K562 (cell line): ENCODE results near the gene CDPF1. TPM values are rescaled to one million over a fixed set of nuclear protein-coding genes. Genes with fewer than 3 reads are reported as not detected.

Source experiments
- ATAC-seq: fragments of 200-7000 bp; cut with Tn5 transposase; 3 replicates; pipeline ENCODE4 v1.9.1; 2020; ENCODE audit warnings: moderate library complexity
- BruUV-seq: library from RNA; stranded (reverse); fragments of 400-500 nt; replicated peaks from 2 replicates; lab custom pipeline; 2021; lab: Mats Ljungman, UMichigan
- CTCF ChIA-PET: fragments of 300-600 bp; formaldehyde crosslinking; extraction: SDS; loops from one replicate; lab custom pipeline; 2021; ENCODE audit warnings: low intra/inter-chr PET ratio; lab: Yijun Ruan, JAX
- POLR2A ChIA-PET: fragments of 300-600, 350-650 bp; sonication (Branson Sonifier 250); formaldehyde crosslinking; extraction: SDS; loops from one replicate; lab custom pipeline; 2021; ENCODE audit warnings: antibody characterized with exemption, inconsistent platforms; lab: Yijun Ruan, JAX
- DNase-seq, 4 experiments: peaks; one replicate each; pipeline versions ENCODE4 v3.0.0 to v3.0.0-alpha.2; 2011 to 2018; ENCODE audit warnings: low spot score in 3 of 4, mixed read lengths in 3 of 4; ENCODE audit errors: extremely low read depth in 1 of 4
- FAIRE-seq: peaks from 2 replicates; lab custom pipeline; 2011; peaks lifted over from hg19 to GRCh38; lab: Jason Lieb, UNC
- H2AFZ ChIP-seq: 2 replicates; pipeline ENCODE4 v1.6.0; 2011; ENCODE audit warnings: low read depth, low read length, control low read depth, inconsistent platforms
- H3K27ac ChIP-seq: fragments of 200-600 bp; 3 replicates; pipeline ENCODE4 v1.8.0; 2011; ENCODE audit warnings: low read depth, mild to moderate bottlenecking, control low read depth, inconsistent platforms, low read length, moderate library complexity, mixed read lengths; ENCODE audit errors: extremely low read depth
- H3K27me3 ChIP-seq, 2 experiments: fragments of 300-600 bp in 1 of 2; 2 replicates in 1 of 2; 3 replicates in 1 of 2; pipeline versions ENCODE4 v1.6.0 to v1.8.0; 2011; ENCODE audit warnings: inconsistent platforms in 2 of 2, low read length in 2 of 2, mild to moderate bottlenecking in 1 of 2, mixed read lengths in 1 of 2, moderate library complexity in 1 of 2; ENCODE audit not compliant: control insufficient read depth in 2 of 2, insufficient read depth in 2 of 2
- H3K36me3 ChIP-seq: fragments of 300-600 bp; 3 replicates; pipeline ENCODE4 v1.8.0; 2011; ENCODE audit warnings: mild to moderate bottlenecking, low read length, inconsistent platforms; ENCODE audit not compliant: control insufficient read depth, insufficient read depth
- H3K4me1 ChIP-seq, 2 experiments: fragments of 200-600 bp in 1 of 2; replicated peaks in 1 of 2; 2 replicates in 1 of 2; 3 replicates in 1 of 2; pipeline versions ENCODE4 v1.5.1 to v1.8.0; 2011; ENCODE audit warnings: inconsistent platforms in 2 of 2, low read length in 2 of 2, mild to moderate bottlenecking in 1 of 2, mixed read lengths in 1 of 2, moderate library complexity in 1 of 2; ENCODE audit not compliant: control insufficient read depth in 2 of 2, insufficient read depth in 2 of 2
- H3K4me2 ChIP-seq: 2 replicates; pipeline ENCODE4 v1.6.1; 2011; ENCODE audit warnings: low read length, control low read depth, inconsistent platforms, mixed read lengths; ENCODE audit not compliant: insufficient read depth
- H3K4me3 ChIP-seq: fragments of 200-600 bp; sonication (generic), shearing (Covaris generic); 2 replicates; pipeline ENCODE4 v1.5.1; 2016; ENCODE audit warnings: control low read depth, inconsistent platforms
- H3K79me2 ChIP-seq: fragments of 200-600 bp; 3 replicates; pipeline ENCODE4 v1.8.0; 2011; ENCODE audit warnings: low read length, inconsistent platforms; ENCODE audit not compliant: control insufficient read depth, insufficient read depth
- H3K9ac ChIP-seq, 2 experiments: 2 replicates each; pipeline versions ENCODE4 v1.6.0 to v1.6.1; 2011; ENCODE audit warnings: low read depth in 2 of 2, low read length in 2 of 2, control low read depth in 1 of 2, inconsistent platforms in 1 of 2, mild to moderate bottlenecking in 1 of 2, mixed read lengths in 1 of 2; ENCODE audit not compliant: insufficient read depth in 1 of 2
- H3K9me1 ChIP-seq: one replicate; pipeline ENCODE4 v1.6.0; 2011; ENCODE audit warnings: inconsistent platforms, mild to moderate bottlenecking, low read length, moderate library complexity; ENCODE audit not compliant: control insufficient read depth, insufficient read depth
- H3K9me3 ChIP-seq: replicated peaks from 2 replicates; pipeline ENCODE4 v1.5.1; 2011; ENCODE audit warnings: low read depth, low read length, inconsistent platforms; ENCODE audit not compliant: control insufficient read depth, insufficient read depth
- H4K20me1 ChIP-seq: replicated peaks from 2 replicates; pipeline ENCODE4 v1.6.1; 2011; ENCODE audit warnings: low read length, inconsistent platforms, mixed read lengths; ENCODE audit not compliant: control insufficient read depth, insufficient read depth
- RBFOX2 ChIP-seq: fragments of 200-400 bp; formaldehyde crosslinking; IDR thresholded peaks from 2 replicates; pipeline ENCODE4 v1.6.1; 2017; ENCODE audit warnings: low read depth, mild to moderate bottlenecking, low read length, moderate library complexity
- ZNF445 ChIP-seq: fragments of 250-450 bp; sonication (Bioruptor Pico); IDR thresholded peaks from 2 replicates; pipeline ENCODE4 v1.4.0; 2020; ENCODE audit warnings: low read depth, mild to moderate bottlenecking, moderate library complexity
- WGBS: fragments of 100-300 bp; shearing (Covaris generic); methylation state at CpG from one replicate; pipeline ENCODE4 v1.1.6; 2016; ENCODE audit warnings: low coverage, mixed read lengths; ENCODE audit not compliant: insufficient coverage; ENCODE audit errors: missing lambda C conversion rate; 5-methylcytosine and 5-hydroxymethylcytosine counted together
- in situ Hi-C: fragments of 300-500 bp; cut with MboI; formaldehyde crosslinking; loops from 4 replicates; pipeline ENCODE4 v1.15.0; 2018; ENCODE audit warnings: inconsistent platforms, mixed read lengths
- intact Hi-C: fragments of 100-400 bp; cut with micrococcal nuclease; formaldehyde crosslinking; loops from 2 replicates; pipeline ENCODE4 v1.14.2; 2022
- polyA plus RNA-seq, 8 experiments: library from polyadenylated mRNA; depleted of rRNA in 4 of 8; stranded (reverse) in 5 of 8; unstranded in 3 of 8; fragments of >200 nt; fragmentation: Nextera tagmentation in 2 of 8; fragmentation: Illumina TruSeq in 1 of 8; extraction: Ambion mirVana in 2 of 8; extraction: Trizol in 1 of 8; gene quantifications; 2 replicates each; pipeline versions ENCODE4 v1.2.1 to v1.2.3, GENCODE V29; 2011 to 2014; ENCODE audit warnings: inconsistent platforms in 1 of 8, missing spikeins in 1 of 8
- total RNA-seq, 7 experiments: library from RNA; depleted of rRNA in 6 of 7; stranded (reverse); fragments of >200 nt in 6 of 7; fragmentation: Illumina TruSeq in 2 of 7; extraction: Trizol in 2 of 7; gene quantifications; 2 replicates each; pipeline versions ENCODE4 v1.2.1 to v1.2.3, GENCODE V29; 2011 to 2021; ENCODE audit warnings: low replicate concordance in 1 of 7

The CDPF1 gene
- total and polyA plus RNA-seq, 9 of the 15 experiments (the other 6 are each of a cell fraction or from before 2014, with no cell fraction given): 0.84 to 19.5 (median 9.1) TPM

DNA sequence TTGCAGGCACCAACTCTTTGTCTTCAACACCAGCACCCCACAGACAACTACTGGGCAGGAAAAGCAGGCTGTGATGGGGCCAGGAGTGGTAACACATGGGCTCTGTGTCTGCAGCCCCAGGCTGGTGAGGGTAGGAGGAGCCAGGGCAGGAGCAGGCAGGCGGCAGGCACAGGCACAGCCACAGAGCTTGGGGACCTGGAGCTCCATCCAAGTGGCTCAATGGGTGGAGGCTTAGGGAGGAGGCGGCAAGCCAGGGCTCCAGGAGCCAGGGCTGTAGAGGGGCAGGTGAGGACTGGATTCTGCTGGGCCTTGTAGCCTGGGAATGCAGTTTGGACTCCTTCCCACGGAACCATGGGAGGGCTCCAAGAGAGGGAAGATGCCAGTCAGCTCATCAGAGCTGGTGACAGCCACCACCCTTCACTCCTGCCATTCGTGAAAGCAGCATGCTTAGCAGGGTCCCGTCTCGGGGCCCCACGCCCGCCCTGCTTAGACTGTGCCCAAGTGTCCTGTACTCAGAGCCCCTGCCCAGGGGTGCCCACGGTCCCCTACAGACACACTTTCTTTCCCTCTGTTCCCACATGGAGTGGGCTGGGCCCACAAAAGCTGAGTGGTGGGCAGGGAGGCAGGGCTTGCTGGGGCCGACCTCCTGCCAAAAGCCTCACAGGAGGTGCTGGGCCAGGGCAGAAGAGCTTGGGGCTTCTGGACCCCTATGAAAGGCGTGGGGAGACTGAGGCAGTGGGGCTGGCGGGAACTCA lies 30.1 kb upstream of the CDPF1 start:
- Histone ChIP-seq H3K36me3 (peaks cover 82% of the 10 kb centered on the region), H3K27ac (no peak overlapping the region), H3K9me1 (no peaks in the 10 kb centered on the region), H3K4me2 (no peak overlapping the region), H4K20me1 (no peaks in the 10 kb centered on the region), H2AFZ (no peak overlapping the region), H3K9ac (no peak overlapping the region), H3K4me3 (no peak overlapping the region), H3K9me3 (no peaks in the 10 kb centered on the region), H3K27me3 (no peaks in the 10 kb centered on the region), H3K79me2 (no peaks in the 10 kb centered on the region), H3K4me1 (no peaks in the 10 kb centered on the region; a peak in 2 of 5 replicates)
- TF ChIP-seq ZNF445 (CRISPR knock-in tag): no peak
- 0 out of 2 replicates have a peak, but pooled peaks have one; percentile 3 for TF ChIP-seq RBFOX2
- no TSS peak for BruUV-seq
- no peak for FAIRE-seq
- ChIA-PET POLR2A (interaction anchor here (0.6 to 4.3 kb wide), 3 partner anchors 11 to 31 kb away, joined by 3 to 28 read pairs (median 3); partner anchors contain the start of gene TTC38), CTCF (no interaction called here)
- intact Hi-C loops (no loop called here), in situ Hi-C loops (no loop called here)
- 98% methylated on average over 6 of the region's 12 CpGs for WGBS
- no peak for DNase-seq
- ATAC-seq: no peak
